SIG-M5 treated with dmso at 0.1 percent for 504 hours (cell line): Measurements from ENCODE around the gene KLHL6.

ENCODE experiments used
- DNase-seq: peaks from one replicate; lab custom pipeline; 2025; ENCODE audit not compliant: unreplicated experiment; lab: John Stamatoyannopoulos, UW

Gene KLHL6, protein sequence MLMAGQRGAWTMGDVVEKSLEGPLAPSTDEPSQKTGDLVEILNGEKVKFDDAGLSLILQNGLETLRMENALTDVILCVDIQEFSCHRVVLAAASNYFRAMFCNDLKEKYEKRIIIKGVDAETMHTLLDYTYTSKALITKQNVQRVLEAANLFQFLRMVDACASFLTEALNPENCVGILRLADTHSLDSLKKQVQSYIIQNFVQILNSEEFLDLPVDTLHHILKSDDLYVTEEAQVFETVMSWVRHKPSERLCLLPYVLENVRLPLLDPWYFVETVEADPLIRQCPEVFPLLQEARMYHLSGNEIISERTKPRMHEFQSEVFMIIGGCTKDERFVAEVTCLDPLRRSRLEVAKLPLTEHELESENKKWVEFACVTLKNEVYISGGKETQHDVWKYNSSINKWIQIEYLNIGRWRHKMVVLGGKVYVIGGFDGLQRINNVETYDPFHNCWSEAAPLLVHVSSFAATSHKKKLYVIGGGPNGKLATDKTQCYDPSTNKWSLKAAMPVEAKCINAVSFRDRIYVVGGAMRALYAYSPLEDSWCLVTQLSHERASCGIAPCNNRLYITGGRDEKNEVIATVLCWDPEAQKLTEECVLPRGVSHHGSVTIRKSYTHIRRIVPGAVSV

DNA sequence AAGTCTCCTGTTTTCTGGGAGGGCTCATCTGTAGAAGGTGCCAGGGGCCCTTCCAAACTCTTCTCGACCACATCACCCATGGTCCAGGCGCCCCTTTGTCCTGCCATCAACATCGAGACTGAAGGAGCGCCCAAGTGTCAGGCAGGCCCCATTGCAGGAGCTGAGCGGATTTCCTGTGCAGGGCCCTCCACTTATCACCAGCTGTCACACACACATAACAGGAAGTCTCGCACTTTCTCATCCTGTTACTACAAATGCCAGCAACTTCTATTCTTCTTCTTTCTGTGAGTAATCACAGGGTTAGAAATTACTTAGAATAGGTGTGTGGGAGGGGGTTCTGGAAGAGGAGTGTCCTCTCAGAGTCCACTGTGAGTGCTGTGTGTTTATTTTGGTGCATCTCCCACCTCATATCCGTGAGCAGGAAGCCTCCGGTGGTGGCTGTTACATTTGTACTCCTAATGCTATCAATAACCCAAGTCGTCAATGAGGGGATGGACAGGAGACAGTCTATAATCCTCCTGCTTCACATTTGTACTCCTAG is at the start of gene KLHL6:
Gene KLHL6 (minus strand): TSS at position 166 of the 541 bp plus-strand sequence. CDS start 53 bp downstream, at position 113.
- peak; percentile 82 for DNase-seq

DNA sequence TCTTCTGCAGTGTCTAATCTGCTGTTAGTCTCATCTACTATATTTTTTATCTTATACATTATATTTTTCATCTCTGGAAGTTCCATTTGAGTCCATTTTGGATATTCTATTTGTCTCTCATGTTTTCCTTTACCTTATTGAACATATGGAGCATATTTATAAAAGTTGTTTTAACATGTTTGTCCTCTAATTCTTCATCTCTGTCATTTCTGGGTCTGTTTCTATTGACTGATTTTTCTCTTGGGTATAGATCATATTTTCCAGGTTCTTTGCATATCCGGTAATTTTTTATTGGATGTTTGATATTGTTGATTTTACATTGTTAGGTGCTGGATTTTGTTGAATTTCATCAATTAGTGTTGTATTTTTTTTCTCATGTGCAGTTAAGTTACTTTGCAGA is 42.5 kb upstream of the KLHL6 start:
- no peak for DNase-seq

DNA sequence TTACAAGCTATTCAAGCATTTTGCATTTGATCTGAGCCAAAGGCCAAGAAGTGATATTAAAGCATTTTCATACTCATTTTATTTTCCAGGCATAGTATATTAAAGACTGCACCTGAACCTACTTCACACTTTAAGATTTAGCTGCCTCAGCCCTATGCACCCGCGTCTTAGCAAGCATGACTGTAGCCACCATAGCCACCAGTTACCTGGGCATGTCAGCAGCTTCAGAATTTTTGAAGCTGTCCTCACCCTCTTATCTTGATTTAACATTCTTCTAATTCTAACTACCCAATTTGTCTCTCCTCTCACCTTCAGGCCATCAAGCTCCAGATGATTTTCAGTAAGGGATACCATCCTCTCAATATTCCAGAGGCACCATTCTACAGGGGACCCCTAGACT is 39.1 kb upstream of the KLHL6 start:
- no peak for DNase-seq

DNA sequence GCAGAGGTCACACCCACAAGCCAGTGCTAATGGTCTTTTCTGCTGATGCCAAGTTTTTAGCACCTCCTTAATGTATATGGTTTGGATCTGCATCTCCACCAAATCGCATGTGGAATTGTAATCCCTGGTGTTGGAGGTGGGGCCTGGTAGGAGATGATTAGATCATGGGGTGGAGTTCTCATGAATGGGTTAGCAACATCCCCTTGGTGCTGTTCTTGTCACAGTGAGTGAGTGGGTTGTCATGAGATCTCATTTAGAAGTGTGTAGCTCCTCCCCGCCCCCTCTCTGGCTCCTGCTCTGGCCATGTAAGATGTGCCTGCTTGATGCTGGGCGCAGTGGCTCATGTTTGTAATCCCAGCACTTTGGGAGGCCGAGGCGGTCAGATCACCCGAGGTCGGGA is 37.3 kb upstream of the KLHL6 start:
- no peak for DNase-seq

DNA sequence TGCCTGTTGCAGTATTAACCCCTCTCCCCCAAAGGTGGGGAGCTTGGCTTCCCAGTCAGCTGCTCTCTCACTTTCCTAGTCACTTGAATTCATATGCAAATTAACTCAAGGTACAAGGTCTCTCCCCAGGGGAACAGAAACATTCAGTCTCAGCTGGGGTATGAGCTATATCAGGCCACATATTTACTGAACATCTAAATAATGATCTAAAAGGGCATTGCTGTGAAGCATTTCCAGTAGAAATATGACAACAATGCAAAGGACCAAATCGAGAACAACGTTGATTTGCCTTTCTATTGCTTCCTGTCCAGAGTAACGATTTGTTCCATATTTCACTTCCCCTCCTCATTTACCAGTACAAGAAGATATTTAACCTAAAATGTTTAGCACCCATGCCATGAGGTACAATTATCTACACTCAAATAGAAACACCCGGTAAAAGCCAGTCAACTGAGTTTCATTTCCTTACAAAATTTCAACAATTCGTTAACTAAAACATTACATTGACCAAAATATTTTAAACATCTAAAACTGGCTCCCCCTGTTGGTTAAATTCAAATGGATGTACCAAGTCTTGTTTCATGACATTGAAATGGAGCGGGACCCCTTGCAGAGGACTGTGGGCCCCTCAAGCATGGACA is 36.5 kb upstream of the KLHL6 start:
- DNase-seq, result peak; percentile 62

DNA sequence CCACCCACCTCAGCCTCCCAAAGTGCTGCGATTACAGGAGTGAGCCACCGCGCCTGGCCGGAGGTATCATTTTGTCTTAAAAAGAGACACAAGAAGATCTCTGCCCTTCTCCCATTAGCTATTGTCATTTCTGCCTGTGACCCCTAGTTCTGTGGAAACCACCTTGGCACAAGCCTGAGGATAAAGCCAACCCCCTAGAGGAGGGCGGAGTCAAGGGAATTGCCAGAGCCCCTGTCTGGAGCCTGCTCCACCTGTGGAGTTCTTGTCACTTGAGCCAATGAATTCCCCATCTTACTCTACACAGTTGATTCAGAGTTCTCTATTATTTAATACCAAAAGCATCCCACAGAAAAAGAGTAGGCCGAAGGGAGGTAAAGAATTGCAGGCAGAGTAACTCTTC is 34.9 kb upstream of the KLHL6 start:
- no peak for DNase-seq

DNA sequence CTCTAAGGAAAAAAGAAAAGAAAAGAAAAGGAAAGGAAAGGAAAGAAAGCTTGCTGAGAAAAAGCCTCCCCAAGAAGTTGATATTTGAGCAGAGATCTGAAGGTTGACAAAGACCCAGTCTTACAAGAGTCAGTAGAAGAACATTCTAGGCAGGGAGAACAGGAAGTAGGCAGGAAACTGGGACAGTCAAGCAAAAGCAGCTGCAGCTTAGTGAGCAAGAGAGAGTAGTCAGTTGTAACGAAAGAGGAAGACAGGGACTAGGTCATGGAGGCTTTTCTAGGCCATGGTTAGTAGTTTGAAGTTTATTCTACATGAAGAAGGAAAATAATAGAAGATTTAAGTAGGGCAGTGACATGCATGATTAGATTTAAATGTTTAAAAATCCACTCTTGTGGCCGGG is 31.8 kb upstream of the KLHL6 start:
- DNase-seq, result peak; percentile 90

DNA sequence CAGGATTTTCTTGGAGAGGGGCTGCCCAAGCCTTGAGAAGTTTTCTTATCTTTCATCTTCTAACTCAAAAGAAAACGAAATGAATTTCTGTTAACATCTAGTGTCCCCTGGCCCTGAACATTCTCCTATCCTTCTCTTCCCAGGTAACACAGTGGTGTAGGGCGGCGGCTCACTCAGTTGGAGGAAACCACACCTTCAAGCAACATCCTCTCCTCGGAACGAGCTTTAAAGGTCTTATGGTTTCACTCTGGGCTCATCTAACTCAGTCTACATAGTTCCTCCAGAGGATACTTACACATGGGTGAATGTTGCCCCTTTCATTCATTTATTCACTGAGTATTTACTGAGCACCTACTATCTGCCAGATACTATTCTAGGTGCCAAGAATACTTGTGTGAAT is 31.0 kb upstream of the KLHL6 start:
- no peak for DNase-seq

DNA sequence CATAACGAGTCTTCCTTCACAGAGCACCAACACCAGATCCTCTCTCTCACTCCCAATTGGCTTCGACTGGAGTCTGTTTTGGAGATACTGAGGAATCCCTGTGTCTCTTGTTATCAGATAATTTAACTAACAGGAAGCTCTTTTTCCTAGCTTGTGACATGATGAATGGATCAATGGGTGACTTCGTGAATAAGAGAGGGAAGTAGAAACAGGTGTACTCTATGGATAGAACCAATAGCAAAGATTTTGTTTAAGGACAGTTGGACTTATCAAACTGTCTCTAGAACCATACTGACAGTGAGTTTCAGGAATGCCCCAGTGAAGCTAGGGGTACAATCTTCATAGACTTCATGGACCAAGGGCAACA is 29.4 kb upstream of the KLHL6 start:
- DNase-seq, result no peak

DNA sequence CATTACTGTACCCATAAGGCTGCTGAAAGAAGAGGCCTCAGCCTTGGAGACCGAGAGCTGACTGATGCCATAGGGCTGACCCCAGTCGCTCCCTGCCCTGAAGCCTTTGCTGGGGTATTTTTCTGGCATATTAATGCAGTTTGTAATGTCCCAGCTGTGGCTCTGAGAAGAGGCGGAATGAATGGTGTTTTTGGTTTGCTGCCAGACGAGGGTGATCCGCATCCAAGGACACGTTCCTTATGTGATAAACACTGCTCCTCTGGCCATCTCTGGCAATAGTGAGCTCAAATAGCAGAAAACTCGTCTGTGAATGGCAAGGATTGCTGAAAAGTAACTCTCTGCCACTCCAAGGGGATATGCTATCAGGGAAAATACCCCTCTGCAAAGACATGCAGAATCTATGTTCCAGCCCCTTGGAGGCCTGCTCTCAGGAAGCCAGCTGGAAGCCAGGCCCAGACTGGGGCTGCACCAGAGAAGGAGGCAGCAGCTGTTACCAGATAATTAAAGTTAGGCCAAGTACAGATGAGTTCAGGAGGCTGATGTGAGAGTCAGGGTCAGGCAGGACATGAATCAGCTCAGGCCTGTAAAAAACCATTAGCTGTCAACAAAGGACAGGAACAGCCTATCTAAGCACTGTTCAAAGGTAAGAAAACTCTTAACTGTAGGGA is 28.9 kb upstream of the KLHL6 start:
- no peak for DNase-seq

DNA sequence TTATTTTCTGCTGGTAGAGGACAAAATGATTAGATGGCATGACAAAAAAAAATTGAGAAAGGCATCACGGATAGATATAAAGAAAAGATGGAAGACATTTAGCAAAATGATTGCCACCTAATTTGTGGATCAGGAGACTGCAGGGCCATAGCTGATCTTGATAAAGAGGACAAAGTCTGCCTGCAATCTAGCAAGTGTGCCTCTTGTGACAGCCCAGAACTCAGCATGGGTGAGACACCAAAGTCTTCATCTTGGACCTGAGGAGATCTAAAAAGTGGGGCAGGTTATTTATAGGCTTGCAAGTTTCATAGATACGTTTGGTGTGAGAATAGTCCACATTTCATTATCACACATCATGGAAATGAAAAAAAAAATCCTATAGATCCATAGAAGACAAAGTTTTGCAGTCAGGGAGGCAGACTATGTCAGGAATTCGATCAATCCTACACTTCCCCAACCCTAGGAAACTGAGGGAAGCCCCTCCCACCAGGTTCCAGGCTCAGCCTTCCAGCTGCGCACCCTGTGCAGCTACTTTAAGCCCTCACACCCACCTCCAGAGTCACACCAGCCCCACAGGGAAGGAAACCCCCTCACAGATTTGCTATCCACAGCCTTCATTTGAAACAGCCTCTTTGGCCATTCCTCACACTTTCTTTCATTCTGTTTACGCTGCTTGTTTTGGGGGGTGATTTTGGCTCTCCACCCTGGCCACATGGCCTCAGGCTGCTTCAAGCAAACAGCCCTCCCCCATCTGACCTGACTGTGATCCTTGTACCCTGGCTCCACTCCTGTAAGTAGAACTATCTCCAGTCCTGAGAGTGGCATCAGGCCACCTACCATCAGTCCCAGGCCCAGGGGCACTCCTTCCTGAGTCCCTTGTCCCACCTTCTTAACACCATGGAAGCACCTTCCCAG is 28.1 kb upstream of the KLHL6 start:
- no peak for DNase-seq

DNA sequence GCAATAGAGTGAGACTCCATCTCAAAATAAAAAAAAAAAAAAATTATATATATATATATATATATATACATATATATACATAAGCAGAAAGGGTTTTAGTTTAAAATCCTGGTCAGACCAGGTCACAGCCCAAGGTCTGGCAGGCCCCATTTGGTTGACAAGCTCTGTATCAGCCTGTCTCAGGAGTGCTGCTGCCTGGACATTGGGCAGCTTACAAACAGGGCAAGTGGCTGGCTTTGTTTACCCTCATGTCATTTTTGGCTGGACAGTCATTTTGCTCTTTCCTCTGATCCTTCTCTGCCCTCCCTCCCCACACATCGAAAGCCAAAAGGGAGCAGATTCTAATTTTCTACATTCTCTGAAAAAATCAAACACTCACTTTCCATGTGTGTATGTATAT is 26.7 kb upstream of the KLHL6 start:
- DNase-seq, result no peak

DNA sequence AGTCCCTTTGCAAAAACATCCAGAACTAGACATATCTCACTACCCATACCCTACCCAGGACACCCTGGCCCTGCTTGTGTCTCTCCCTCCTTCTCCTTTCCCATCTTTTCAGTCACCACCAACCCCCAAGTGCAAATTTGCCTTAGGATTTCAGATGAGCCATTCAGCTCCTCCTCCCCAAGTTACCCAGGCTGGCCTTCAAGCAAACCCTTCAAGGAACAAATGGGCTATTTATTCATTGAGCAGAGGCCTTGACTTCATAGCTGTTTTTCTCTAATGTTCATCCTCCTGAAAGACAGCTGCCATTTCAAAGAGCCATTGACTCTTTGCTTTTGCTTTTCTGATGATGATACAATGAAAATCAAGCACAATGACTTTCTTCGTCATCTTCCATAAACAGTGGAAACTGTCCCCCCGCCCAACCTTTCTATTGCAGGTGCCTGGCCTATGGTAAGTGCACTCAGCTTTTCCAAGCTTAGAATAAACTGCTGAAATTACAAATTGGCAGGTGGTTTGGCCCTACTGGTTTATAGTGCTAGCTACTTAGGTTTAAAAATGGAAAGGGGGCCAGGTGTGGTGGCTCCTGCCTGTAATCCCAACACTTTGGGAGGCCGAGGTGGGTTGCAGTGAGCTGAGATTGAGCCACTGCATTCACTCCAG is 26.1 kb upstream of the KLHL6 start:
- no peak for DNase-seq

DNA sequence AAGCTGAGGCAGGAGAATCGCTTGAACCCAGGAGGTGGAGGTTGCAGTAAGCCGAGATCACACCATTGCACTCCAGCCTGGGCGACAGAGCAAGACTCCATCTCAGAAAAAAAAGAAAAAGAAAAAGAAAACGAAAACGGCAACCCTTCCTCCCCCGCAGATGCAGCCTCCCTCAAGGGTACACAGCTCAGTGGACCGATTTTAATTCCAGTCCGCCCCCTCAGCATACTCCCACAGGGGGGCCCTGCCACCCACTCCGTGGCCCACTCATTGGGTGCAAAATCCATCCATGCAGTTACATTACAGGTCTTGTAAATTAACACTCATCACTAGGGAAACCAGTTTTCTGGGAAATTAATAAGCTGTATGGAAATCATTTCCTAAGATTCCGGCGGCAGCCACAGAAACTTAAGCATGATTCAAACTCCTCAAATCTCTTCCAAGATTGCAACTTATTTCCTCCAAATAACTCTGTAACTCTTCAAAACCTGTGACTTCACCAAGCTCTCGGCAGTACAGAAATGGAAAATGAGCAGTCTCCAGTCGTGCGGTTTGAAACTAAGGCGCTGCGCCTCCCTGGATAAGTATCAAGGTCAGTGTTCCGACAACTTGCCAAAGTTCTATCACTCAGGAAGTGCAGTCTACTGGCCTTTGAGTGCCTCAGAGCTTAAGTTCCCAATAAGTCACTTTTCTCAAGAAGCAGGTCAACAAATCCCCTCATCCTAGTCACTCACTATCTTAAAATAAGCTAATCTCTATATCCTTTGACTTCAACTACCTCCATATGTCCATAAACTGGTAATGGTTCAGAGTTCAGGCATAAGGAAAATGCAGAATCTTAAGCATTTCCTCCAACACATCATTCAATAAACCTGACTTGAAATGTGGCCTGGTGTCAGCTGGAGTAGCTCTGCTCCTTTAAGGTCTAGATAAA is 24.7 kb upstream of the KLHL6 start:
- DNase-seq, result no peak

DNA sequence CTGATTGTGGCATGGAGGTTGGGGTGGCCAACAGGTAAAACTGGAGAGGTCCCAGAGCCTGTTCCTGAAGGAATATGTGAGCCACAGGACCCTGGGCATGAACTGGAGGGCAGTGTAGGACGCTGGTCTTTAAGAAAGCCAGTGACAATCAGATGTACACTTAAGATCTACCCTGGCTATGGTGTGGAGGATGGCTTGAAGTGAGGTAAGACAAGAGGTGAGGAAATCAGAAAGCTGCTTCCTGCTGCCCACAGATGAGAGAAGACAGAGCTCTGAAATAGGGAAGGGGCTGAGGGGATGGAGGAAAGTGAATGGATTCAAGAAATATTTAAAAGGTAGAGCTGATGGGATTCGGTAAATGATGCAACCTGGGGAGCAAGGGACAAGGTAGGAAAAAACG is 22.7 kb upstream of the KLHL6 start:
- no peak for DNase-seq

DNA sequence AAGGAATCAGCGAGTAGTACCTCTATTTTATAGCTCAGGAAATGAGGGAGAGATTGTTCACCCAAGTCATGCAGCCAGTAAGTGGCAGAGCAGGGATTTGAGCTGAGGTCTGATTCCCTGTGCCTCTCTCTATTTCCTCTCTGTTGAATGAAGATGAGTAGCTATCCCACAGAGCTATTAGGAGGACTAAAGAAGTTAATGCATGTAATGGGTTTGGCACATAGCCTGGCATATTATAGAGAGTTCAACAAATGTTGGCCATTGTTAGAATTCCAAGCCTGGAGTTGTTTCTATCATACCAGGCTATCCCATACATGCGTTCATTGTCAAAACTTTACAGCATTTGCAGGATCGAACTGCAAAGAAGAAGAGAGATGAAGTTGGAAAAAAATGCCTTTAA is 21.8 kb upstream of the KLHL6 start:
- DNase-seq, result no peak

DNA sequence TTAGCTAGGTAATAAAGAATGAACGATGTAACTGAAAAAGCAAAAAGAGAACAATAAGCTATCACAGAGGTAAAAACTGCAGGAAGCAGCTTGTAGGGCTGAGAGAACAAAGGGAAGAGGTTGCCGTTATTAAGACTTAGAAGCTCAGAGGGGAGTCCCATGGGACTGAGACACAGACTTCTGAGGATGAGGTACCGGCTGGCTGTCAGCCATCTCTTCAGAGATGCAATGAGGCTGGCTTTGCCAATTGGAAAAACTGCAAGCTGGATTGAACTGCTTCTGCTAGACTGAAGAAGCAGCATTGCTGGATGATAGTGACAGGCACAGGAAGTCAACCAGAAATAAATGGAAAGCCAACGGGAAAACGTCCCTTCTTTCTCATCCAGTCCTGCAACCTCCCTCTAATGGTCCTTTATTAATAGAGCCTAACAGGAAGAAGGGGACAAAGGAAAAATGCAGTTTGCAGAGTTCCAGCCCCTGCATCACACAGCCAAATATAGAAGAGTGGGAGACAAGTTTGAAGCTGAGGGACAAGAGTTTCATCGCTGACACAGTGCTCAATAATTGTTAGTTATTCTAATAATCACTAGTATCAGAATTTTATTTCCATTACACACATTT is 21.1 kb upstream of the KLHL6 start:
- no peak for DNase-seq

DNA sequence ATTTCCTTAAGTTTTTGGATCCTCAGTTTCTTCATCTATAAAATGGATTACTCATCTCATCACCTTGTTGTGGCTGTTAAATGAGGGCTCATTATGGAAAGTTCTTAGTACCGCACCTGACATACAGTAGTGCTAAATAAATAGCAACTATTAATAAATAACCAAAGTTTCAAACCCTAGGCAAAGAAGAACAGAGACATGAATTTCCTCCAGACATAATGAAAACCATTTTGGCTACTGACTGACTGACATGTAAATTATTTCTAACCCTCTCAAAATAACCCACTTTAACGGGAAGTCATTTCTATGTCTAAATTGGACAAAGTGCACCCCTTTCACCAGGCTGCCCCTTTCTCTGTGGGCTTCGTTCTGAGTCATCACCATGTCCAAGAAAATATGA is 17.4 kb upstream of the KLHL6 start:
- DNase-seq, result no peak
